VCaP (cell line): ENCODE results near the gene PSMB1.
"Not testable (repeated sequence)": the region's sequence is repeated elsewhere in the genome, so short reads cannot be mapped to it uniquely, and the experiment has no call there.

Experiments used
- H3K27ac ChIP-seq: fragments of 450-650 bp; 2 replicates; pipeline ENCODE4 v1.5.1; 2017
- TF ChIP-seq, protein P1 (sequence below): fragments of 450-650 bp; conservative IDR thresholded peaks from 2 replicates; pipeline ENCODE4 v1.5.1; 2017; ENCODE audit warnings: mild to moderate bottlenecking, moderate library complexity

PSMB1 gene

DNA sequence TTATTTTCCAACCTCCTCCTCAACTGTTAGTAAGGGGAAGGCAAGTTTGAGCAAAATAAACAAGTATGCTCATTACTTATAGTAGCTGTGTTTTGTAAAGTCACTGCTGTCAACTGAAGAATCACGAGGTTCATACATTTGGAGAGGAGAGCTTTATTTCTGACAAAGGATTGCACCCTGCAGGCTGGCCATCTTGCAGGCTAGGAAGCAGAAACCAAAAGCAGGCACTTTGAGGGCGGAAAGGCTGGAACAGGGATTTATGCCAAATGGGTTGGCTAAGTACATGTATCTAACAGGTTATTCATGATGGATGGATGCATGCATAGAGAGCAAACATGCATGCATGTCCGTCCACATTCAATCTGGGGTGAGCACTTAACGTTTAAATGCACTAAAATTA lies 46.7 kb downstream of the PSMB1 start:
- no peak overlapping the region for H3K27ac ChIP-seq
- TF ChIP-seq, protein P1, sequence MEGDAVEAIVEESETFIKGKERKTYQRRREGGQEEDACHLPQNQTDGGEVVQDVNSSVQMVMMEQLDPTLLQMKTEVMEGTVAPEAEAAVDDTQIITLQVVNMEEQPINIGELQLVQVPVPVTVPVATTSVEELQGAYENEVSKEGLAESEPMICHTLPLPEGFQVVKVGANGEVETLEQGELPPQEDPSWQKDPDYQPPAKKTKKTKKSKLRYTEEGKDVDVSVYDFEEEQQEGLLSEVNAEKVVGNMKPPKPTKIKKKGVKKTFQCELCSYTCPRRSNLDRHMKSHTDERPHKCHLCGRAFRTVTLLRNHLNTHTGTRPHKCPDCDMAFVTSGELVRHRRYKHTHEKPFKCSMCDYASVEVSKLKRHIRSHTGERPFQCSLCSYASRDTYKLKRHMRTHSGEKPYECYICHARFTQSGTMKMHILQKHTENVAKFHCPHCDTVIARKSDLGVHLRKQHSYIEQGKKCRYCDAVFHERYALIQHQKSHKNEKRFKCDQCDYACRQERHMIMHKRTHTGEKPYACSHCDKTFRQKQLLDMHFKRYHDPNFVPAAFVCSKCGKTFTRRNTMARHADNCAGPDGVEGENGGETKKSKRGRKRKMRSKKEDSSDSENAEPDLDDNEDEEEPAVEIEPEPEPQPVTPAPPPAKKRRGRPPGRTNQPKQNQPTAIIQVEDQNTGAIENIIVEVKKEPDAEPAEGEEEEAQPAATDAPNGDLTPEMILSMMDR, result no peak

DNA sequence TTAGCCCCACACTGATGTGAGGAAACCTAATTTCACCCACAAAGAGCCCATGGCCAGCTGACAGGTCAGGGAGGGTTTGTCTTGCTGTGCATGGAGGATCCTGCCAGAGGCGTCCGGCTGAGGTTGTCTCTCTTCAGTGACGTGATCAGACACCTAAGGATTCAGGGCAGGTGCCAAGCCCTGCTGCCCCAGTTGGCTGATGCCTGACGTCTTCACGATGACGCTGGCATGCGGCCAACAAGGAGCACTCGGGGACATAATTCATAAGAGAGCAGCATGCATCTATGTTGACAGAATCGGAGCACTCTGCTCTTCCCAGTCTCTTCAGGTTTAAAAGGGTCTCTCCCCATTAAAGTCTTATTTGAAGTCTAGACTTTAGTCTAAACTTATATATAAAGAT lies 47.8 kb downstream of the PSMB1 start:
- TF ChIP-seq, protein P1, result no peak
- H3K27ac ChIP-seq, result no peak overlapping the region

DNA sequence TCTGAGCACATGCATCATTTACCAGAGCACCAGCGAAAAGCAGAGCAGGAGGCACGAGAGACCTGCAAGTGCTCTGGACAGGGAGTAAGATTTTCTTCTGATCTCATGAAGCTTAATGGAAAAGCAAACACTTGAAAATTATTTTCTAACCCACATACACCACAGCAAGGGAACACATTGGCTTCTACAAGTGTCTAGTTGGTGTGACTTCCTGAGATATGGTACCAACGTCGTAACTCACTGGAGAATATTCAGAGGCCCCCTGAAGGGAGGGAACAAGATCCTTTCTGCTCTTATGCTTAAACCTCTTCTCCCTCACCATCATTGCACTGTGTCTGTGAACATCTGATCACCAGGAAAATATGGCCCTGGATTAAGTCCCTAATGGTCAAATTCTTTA lies 48.6 kb downstream of the PSMB1 start:
- H3K27ac ChIP-seq, result no peak overlapping the region

DNA sequence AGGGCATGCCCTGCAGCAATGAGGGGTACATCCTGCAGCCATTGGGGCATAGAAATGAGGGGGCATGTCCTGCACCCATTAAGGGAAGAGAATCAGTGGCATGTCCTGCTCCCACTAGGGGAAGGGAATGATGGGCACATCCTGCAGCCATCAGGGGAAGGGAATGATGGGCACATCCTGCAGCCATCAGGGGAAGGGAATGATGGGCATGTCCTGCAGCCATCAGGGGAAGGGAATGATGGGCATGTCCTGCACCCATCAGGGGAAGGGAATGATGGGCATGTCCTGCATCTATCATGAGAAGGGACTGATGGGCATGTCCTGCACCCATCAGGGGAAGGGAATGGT lies 49.7 kb downstream of the PSMB1 start:
- no peak overlapping the region for H3K27ac ChIP-seq
- TF ChIP-seq, protein P1, result no peak

More for the DNA sequence above, 48.6 kb downstream of the PSMB1 start:
- TF ChIP-seq, protein P1, result no peak

DNA sequence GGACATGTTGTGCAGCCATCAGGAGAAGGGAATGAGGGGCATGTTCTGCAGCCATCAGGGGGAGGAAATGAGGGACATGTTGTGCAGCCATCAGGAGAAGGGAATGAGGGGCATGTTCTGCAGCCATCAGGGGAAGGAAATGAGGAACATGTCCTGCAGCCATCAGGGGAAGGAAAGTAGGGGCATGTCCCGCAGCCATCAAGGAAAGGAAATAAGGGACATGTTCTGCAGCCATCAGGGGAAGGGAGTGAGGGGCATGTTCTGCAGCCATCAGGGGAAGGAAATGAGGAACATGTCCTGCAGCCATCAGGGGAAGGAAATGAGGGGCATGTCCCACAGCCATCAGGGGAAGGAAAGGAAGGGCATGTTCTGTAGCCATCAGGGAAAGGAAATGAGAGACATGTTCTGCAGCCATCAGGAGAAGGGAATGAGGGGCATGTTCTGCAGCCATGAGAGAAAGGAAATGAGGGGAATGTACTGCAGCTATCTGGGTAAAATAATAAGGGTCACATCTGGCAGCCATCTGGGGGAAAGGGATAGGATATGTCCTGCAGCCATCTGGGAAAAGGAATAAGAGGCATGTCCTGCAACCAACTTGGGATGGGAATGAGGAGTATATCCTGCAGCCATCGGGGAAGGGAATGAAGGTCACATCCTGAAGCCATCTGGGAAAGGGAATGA lies 50.2 kb downstream of the PSMB1 start:
- H3K27ac ChIP-seq, result not testable (repeated sequence)

DNA sequence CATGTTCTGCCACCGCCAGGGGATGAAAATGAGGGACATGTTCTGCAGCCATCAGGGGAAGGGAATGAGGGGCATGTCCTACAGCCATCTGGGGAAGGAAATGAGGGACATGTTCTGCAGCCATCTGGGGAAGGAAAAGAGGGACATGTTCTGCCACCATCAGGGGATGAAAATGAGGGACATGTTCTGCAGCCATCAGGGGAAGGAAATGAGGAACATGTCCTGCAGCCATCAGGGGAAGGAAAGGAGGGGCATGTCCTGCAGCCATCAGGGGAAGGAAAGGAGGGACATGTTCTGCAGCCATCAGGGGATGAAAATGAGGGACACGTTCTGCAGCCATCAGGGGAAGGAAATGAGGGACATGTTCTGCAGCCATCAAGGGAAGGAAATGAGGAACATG lies 50.8 kb downstream of the PSMB1 start:
- H3K27ac ChIP-seq, result not testable (repeated sequence)

DNA sequence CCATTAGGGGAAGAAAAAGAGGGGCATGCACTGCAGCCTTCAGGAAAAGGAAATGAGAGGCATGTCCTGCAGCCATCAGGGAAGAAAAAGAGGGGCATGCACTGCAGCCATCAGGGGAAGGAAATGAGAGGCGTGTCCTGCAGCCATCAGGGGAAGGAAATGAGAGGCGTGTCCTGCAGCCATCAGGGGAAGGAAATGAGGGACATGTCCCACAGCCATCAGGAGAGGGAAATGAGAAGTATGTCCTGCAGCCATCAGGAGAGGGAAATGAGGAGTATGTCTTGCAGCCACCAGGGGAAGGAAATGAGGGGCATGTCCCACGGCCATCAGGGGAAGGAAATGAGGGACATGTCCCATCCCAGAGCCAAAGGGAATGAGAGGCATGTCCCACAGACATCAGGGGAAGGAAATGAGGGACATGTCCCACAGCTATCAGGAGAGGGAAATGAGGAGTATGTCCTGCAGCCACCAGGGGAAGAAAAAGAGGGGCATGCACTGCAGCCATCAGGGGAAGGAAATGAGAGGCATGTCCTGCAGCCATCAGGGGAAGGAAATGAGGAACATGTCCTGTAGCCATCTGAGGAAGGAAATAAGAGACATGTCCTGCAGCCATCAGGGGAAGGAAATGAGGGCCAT lies 52.0 kb downstream of the PSMB1 start:
- TF ChIP-seq, protein P1, result no peak
- H3K27ac ChIP-seq, result no peak overlapping the region

DNA sequence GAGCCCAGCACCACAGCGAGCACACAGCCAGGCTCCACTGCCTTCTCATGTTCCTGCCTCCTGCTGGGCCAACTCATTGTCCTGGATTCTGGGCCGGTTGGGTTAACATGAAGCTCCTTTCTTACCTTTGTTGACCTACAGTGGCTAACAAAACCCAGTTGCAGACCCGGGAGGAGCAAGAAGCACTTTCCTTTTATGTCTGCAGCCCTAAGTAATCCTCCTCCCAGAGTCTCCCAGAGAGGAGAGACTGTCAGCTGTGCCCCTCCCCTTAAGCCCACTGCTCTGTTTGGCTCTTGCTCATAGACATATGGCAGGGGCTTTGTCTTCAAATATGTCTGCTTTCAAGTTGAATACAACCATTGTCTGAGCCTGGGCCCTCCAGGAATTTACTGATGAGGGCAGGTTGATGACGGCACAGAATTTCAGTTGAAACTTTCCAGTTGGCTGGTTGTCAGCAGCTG lies 55.2 kb downstream of the PSMB1 start:
- TF ChIP-seq, protein P1, result no peak
- no peak overlapping the region for H3K27ac ChIP-seq
